ENCODE data around the gene LRP2.
"Not testable (repeated sequence)": the region's sequence is repeated elsewhere in the genome, so short reads cannot be mapped to it uniquely, and the experiment has no call there.

LRP2 gene

GRCh38 chr2:169348321-169349024 lies 13.9 kb downstream of the LRP2 start:
- DNase-seq (ENCODE audit: extremely low read depth in 1 of 2, low read depth in 1 of 2) = no peak

GRCh38 chr2:169345486-169346437 lies 16.6 kb downstream of the LRP2 start:
- no peak for DNase-seq (ENCODE audit: extremely low read depth in 1 of 2, low read depth in 1 of 2)

DNA sequence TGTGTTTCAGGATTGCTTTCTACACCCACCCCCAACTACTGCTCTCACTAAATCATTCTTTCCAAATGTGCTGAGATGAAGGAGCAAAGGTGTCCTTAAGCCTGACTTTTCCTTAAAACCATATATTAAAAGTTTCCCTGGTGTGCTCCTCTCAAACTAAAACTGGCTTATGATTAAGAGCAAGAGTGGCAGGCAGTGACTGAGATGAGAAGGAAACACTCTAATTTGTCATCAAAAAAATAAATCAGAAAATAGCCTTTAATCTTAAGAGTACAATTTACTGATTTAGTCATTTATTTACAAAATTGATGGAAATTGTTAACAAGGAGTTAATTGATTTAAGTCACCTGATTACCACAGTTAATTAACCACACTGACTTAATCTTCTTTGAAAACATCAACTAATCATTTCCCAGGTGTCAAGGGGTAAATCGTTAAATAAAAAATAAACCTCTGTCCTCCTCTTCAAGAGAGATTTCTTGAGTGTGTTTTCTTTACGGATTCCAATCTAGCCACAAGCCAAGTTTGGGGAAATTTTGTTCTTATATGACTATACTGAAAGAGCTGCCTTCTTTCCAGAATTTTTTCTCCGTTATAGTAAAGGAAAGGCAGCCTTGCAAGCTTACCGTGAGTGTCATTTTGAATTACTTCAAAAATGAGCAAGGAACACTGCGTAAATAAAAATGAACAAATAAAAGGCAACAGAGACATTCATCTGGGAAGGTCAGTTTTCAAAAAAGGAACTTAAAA lies 17.4 kb downstream of the LRP2 start:
- no peak for DNase-seq (ENCODE audit: extremely low read depth in 1 of 2, low read depth in 1 of 2)

GRCh38 chr2:169343202-169343601 lies 19.1 kb downstream of the LRP2 start:
- DNase-seq (ENCODE audit: extremely low read depth in 1 of 2, low read depth in 1 of 2) = no peak

GRCh38 chr2:169339657-169340056 lies 22.7 kb downstream of the LRP2 start:
- no peak for DNase-seq (ENCODE audit: extremely low read depth in 1 of 2, low read depth in 1 of 2)

DNA sequence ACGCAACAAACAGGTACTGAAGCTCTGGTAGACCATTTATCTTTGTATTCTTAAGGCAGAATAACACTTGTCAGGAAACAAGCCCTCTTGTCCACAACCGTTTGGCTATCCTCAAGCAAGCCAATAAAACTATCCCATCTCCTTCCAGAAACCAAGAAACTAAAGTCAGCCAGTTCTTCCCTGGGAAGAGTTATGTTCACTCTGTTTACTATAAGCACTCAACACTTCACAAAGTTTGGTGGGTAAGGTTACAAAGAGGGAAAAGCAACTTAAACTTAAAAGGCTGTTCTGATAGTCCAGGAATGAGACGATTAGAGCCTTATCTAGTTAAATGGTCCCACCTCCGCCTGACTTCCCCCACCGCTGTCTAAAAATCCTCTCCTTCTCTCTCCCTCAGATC lies 25.6 kb downstream of the LRP2 start:
- DNase-seq (ENCODE audit: extremely low read depth in 1 of 2, low read depth in 1 of 2) = no peak

GRCh38 chr2:169330555-169331198 lies 31.7 kb downstream of the LRP2 start:
- no peak for DNase-seq (ENCODE audit: extremely low read depth in 1 of 2, low read depth in 1 of 2)

GRCh38 chr2:169329688-169330554 lies 32.4 kb downstream of the LRP2 start:
- DNase-seq (ENCODE audit: extremely low read depth in 1 of 2, low read depth in 1 of 2) = no peak

DNA sequence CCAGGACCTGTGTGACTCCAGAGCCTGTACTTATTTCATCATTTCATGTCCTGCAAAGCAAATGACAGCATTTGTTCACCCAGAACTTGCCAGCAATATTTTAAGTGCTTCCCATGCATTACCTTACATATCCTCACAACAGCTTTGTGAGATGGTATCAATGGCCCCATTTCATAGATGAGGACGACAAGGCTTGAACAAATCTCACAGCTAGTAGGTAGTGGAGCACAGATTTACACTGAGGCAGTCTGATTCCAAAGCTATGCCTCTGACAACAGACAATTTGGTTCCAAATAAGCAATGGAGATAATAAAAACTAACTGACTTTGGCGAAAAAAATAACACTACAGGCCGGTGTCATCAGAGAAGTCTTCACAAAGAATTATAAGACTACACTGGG lies 33.5 kb downstream of the LRP2 start:
- no peak for DNase-seq (ENCODE audit: extremely low read depth in 1 of 2, low read depth in 1 of 2)

DNA sequence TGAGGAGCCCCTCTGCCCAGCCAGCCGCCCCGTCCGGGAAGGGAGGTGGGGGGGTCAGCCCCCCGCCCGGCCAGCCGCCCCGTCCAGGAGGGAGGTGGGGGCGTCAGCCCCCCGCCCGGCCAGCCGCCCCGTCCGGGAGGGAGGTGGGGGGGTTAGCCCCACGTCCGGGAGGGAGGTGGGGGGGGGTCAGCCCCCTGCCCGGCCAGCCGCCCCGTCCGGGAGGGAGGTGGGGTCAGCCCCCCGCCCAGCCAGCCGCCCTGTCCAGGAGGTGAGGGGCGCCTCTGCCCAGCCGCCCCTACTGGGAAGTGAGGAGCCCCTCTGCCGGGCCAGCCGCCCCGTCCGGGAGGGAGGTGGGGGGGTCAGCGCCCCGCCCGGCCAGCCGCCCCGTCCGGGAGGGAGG lies 34.5 kb downstream of the LRP2 start:
- not testable (repeated sequence) for DNase-seq (ENCODE audit: extremely low read depth in 1 of 2, low read depth in 1 of 2)

DNA sequence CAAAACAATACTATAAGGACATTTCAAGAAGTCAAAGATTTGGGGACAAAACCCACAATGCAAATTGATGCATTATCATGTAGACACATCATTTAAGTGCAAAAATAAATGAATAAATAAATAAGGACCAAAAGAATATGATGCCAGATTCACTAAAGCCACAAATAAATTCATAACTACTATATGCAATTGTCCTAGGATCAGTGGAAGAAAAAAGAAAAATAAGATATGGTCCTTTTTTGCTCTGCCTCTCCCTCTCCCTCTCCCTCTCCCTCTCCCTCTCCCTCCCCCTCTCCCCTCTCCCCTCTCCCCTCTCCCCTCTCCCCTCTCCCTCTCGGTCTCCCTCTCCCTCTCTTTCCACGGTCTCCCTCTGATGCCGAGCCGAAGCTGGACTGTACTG lies 36.4 kb downstream of the LRP2 start:
- not testable (repeated sequence) for DNase-seq (ENCODE audit: extremely low read depth in 1 of 2, low read depth in 1 of 2)

DNA sequence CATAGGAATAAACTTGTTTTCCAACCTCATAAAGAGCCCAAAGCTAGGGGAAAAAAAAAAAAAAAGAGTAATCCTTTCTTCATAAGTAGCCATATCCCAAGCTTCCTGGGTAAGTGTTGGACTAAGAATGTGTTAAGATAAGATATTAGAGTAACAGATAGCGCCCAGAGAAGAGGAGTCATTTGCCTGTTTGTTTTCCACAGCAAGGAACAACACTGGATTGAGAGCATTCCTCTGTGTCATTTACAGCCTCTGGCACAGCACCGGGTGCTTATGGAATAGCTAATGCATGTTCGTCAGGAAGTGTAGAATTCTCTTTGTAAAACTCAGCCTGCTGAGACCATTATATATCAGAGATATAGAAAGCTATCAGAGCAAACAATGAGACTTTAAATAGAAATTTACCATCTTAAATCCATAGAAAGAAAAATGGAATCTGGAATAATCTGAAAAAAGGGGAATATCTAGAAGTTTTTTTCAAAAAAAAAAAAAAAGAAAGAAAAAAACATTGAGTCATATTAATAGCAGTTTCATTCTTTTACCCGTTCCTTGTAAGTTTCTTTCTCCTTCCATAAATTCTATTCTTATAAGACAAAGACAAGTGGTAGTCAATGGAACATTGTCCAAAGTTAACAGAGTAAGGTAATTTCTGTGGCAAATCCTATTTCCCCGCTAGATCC lies 37.6 kb downstream of the LRP2 start:
- DNase-seq (ENCODE audit: extremely low read depth in 1 of 2, low read depth in 1 of 2) = no peak

GRCh38 chr2:169323841-169324240 lies 38.5 kb downstream of the LRP2 start:
- no peak for DNase-seq (ENCODE audit: extremely low read depth in 1 of 2, low read depth in 1 of 2)

- no peak for DNase-seq (ENCODE audit: extremely low read depth in 1 of 2, low read depth in 1 of 2)
Observed at GRCh38 chr2:169320561-169320960, 41.8 kb downstream of the LRP2 start.

DNA sequence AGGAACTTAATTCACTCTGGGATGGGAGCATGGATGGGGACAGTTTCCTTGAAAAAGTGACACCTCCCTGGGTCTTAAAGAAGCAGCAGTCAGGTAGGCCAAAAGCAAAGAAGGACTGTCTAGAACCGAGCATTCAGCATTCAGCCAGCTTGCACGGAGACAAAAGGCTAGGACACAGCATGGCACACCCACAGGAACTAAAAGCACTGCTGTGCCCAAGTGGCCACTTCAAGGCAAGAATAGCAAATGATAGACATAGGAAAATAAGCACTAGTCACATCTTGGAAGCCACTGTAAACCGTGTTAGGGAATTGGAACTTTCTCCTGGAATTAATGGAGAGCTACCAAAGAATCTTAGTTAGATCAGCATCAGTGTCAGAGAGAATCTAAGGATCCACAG lies 47.0 kb downstream of the LRP2 start:
- no peak for DNase-seq (ENCODE audit: extremely low read depth in 1 of 2, low read depth in 1 of 2)

GRCh38 chr2:169308349-169308748 lies 54.0 kb downstream of the LRP2 start:
- DNase-seq (ENCODE audit: extremely low read depth in 1 of 2, low read depth in 1 of 2) = not testable (repeated sequence)

GRCh38 chr2:169304689-169305088 lies 57.6 kb downstream of the LRP2 start:
- not testable (repeated sequence) for DNase-seq (ENCODE audit: extremely low read depth in 1 of 2, low read depth in 1 of 2)

GRCh38 chr2:169303579-169304305 lies 58.6 kb downstream of the LRP2 start:
- no peak for DNase-seq (ENCODE audit: extremely low read depth in 1 of 2, low read depth in 1 of 2)

- no peak for DNase-seq (ENCODE audit: extremely low read depth in 1 of 2, low read depth in 1 of 2)
Observed at GRCh38 chr2:169302364-169302763, 60.0 kb downstream of the LRP2 start.

Measured in activated CD8-positive, alpha-beta memory T cell treated with anti-CD3 and anti-CD28 coated beads for 1 hour (primary cell).